NOMO-1 (cell line): ENCODE results near the gene RNF13.
A peak's percentile ranks its signal among the peaks of the same experiment; 100 is the strongest.
"Not testable (repeated sequence)": the region's sequence is repeated elsewhere in the genome, so short reads cannot be mapped to it uniquely, and the experiment has no call there.

ENCODE experiments used
- DNase-seq, 2 experiments: peaks; one replicate each; lab custom pipeline; 2025; ENCODE audit not compliant: unreplicated experiment in 2 of 2; lab: John Stamatoyannopoulos, UW

Gene RNF13

DNA sequence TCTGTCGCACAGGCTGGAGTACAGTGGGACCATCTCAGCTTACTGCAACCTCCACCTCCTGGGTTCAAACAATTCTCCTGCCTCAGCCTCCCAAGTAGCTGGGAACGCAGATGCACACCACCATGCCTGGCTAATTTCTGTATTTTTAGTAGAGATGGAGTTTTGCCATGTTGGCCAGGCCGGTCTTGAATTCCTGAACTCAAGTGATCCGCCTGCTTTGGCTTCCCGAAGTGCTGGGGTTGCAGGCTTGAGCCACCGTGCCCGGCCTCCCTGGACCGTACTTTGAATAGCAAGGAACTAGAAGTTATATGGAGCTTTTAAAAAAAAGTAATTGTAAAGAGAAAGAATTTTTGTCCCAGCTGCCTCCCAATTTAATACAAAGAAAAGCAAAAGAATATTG is 12.3 kb upstream of the RNF13 start:
- no peak for DNase-seq

DNA sequence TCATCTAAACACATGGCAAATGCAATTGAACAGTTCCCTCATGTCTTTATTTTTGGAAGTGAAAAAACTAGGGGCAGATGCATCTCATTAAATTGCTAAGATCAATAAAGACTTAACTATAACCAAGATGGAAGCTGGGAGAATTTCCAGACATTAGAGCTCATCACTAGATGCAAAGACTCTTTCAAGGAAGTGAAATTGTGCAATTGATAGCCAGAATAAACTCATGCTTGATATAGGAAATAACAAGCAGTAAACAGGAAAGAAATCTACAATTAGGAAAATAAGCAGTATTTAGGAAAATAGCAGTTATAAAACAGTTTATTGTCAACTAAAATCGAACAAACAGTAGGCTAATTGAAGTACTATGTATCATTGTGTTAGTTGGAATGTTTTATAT is 11.8 kb upstream of the RNF13 start:
- DNase-seq: no peak

DNA sequence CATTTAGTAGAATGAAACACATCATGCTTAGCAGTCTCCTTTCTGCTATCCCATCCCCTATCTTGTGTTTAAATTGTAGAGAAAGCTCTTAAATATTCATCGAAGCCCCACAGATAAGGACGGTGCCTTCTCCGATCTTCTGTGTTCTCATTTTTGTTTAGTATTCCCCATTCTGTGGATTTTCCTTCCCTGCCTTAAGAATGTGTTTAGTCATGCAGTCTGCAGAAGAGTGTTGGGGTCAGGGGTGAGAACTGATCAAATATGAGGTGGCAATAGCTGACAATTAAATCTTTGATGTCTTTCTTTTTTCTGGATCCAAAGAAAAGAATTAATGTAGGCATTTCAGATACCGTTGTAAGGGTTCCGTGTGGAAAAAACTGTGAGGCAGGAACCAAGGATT is 11.4 kb upstream of the RNF13 start:
- no peak for DNase-seq

GRCh38 chr3:149806171-149806778 is 6.7 kb upstream of the RNF13 start:
- no peak for DNase-seq

- DNase-seq: peak; percentile 26 to 53
Observed at GRCh38 chr3:149808209-149808829, 4.7 kb upstream of the RNF13 start.

DNA sequence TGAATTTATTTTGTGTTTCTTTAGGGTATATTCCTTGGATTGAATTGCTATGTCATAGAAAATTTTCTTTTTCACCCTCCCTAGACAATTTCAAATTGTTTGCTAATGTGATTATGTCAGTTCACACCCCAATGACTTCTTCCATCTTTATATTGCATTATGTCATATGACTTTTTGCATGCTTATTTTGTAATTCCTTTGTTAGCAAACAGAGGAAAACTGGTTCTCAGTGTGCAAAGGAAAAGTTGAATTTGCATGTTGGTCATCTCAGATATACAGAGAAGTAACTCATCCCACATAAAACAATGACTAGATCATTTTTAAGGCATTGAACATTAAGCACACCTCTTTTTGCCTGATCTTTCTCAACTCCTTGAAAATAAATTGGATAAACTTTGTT is 3.3 kb upstream of the RNF13 start:
- DNase-seq: no peak

- DNase-seq: no peak
Observed at GRCh38 chr3:149810846-149811245, 2.2 kb upstream of the RNF13 start.

DNA sequence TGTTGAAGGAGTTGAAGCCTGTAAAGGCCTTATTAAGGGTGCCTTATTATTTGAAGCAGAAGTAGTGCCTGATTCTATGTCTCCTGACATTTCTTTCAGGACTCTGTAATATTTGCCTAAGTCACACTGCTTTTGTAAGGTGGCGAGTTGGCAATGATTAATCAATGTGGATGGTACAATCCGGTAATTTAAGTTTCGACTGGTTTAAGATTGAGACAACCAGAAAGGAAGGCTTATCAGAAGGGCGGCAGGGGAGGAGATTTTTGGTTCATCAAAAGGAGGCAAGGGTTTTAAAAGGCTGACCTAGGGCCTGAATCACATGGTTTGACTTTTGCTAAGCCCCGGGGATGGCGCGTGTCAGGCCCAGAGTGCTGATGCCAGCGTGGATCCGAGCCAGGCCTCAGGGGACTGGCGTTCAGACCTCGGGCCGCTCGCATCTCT is 830 bp upstream of the RNF13 start:
- no peak for DNase-seq

- peak in 1 of 2 experiments; percentile 67 for DNase-seq
Observed at GRCh38 chr3:149813367-149814281, 609 bp downstream of the RNF13 start.

- DNase-seq: peak; percentile 32 to 95
Observed at GRCh38 chr3:149815321-149815720, 2.3 kb downstream of the RNF13 start.

DNA sequence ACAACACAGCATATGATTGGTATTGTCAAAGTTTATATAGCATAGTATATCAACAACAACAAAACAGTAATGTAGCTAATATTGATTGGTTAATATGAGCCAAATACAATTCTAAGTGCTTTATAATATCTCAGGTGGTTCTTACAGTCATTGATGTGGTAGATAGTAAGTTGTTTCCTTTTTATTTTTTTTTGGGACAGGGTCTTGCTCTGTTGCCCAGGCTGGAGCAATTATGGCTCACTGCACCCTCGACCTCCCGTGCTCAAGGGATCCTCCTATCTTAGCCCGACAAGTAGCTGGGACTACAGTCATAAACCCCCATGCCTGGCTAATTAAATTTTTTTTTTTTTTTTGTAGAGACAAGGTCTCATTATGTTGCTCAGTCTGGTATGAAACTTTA is 2.7 kb downstream of the RNF13 start:
- no peak for DNase-seq

DNA sequence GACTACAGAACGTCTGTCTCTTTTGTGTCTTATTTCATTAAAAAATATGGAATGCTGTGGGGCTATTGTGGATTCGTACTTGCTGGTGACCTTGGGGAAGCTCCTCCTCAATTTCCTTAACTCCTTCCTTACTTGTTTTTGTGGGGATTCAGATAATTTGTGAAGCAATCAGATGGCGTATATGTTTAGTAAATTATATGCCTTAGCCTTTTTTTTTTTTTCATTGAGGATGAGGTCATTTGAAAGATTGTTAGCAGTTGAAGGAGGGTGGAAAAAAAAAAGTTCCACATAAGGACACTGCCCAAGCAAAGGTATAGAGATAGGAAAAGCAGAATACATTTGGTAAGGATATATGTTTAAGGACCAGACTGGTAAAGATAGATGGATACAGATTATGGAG is 3.3 kb downstream of the RNF13 start:
- DNase-seq: no peak

DNA sequence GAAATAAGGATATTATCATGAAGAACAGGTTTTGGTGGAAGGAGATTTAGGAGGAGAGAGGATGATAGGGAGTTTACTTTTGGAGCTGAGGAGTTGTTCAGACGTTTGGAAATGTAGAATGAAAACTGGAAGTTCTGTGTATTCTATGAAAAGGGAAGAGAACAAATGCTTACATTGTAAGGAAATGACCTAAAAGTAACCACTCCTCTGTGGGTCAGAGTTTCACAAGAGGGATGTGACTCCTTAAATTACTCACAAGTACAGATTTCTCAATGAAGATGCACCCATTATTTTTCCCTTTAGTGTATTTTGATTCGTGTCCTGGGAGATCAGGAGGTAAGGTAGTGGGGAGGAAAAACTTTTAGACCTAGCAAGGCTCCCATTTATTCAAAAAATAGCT is 4.0 kb downstream of the RNF13 start:
- DNase-seq: peak; percentile 26 to 94

DNA sequence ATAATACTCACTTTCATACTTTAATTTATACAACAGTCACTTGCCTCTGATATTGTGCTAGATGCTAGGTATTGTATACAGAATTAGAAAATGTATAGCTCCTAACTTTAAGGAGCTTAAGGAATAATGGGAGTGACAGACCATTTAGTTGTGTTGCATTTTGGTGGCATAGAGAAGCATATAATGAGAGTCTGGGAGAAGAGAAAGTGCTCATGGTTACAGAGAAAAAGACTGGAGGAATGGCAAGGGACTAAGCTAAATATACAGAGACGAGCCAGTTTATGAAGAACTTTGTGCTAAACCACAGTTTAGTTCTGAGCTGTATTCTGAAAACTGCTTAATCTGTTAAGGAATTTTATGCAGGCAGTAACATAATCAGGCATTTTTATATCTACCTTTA is 6.4 kb downstream of the RNF13 start:
- no peak for DNase-seq

DNA sequence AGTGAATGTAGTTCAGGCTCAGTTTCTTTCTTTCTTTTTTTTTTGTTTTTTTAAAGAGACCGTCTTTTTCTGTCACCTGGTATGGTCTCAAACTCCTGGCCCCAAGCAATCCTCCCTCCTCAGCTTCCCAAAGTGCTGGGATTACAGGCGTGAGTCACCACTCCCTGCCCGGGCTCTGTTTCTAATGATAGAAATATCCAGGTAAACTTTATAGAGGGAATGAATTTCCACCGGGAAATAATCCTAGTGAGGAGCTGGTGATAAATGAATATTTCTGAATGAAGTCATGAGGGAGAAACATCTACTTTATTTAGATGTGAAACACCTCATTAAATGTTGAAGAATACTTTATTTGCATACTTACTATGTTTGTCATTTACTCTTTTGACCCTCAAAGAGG is 7.2 kb downstream of the RNF13 start:
- DNase-seq: no peak

- no peak for DNase-seq
Observed at GRCh38 chr3:149826636-149827035, 13.6 kb downstream of the RNF13 start.

DNA sequence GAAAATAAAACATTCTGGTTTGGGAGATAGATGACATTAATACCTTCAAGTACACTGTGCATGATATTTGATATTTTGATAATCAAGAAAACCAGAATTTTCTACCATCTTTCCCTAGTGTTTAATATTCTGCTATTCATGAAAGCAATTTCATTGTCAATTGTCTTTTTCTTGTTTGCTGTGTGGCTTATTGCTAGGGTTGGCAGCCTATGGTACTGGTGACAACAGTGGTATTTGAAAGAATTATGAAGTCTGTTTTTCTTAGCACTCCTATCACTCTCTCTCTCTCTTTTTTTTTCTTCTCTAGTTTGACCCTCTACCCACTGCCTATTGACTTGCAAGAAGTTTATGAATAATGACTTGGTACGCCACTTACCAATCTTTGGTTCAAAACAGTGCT is 15.4 kb downstream of the RNF13 start:
- no peak for DNase-seq

DNA sequence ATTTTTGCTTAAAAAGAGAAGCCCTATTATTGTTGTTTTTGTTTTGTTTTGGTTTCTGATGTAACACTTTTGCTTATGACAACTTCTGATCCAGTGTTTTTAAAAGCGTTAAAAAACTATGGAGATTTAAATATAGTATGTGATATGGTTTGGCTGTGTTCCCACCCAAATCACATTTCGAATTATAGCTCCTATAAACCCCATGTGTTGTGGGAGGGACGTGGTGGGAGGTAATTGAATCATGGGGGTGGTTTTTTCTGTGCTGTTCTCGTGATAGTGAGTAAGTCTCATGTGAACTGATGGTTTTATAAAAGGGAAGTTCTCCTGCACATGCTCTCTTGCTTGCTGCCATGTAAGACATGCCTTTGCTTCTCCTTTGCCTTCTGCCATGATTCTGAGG is 16.6 kb downstream of the RNF13 start:
- DNase-seq: not testable (repeated sequence)

DNA sequence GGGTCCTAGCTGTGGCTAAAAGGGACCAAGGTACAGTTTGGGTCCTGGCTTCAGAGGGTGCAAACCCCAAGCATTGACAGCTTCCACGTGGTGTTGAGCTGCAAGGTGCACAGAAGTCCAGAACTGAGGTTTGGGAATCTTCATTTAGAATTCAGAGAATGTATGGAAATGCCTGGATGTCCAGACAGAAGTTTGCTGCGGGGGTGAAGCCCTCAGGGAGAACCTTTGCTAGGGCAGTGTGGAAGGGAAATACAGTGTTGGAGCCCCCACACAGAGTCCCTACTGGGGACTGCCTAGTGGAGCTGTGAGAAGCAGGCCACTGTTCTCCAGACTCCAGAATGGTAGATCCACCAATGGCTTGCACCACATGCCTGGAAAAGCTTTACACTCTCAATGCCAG is 17.9 kb downstream of the RNF13 start:
- no peak for DNase-seq

- DNase-seq: no peak
Observed at GRCh38 chr3:149831321-149831720, 18.3 kb downstream of the RNF13 start.

GRCh38 chr3:149832086-149832485 is 19.1 kb downstream of the RNF13 start:
- DNase-seq: no peak

DNA sequence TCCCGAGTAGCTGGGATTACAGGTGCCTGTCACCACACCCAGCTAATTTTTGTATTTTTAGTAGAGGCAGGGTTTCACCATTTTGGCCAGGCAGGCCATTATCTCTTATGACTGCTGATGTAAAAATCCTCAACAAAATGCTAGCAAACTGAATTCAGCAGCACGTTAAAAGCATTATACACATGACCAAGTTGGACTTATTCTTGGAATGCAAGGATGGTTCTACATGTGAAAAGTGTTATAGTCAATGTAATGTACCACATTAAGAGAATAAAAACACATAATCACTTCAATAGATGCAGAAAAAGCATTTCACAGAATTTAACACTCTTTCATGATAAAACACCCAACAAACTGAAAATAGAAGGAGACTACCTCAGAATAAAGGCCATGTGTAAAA is 20.2 kb downstream of the RNF13 start:
- no peak for DNase-seq
